ENCODE measurements around the gene MPP2. TPM values are rescaled to one million over a fixed set of nuclear protein-coding genes. Genes with fewer than 3 reads are reported as not detected.

The MPP2 gene
- total and polyA plus RNA-seq, 11 donors: 6.7 to 22.3 (median 13.6) TPM

- TF ChIP-seq, protein P1, sequence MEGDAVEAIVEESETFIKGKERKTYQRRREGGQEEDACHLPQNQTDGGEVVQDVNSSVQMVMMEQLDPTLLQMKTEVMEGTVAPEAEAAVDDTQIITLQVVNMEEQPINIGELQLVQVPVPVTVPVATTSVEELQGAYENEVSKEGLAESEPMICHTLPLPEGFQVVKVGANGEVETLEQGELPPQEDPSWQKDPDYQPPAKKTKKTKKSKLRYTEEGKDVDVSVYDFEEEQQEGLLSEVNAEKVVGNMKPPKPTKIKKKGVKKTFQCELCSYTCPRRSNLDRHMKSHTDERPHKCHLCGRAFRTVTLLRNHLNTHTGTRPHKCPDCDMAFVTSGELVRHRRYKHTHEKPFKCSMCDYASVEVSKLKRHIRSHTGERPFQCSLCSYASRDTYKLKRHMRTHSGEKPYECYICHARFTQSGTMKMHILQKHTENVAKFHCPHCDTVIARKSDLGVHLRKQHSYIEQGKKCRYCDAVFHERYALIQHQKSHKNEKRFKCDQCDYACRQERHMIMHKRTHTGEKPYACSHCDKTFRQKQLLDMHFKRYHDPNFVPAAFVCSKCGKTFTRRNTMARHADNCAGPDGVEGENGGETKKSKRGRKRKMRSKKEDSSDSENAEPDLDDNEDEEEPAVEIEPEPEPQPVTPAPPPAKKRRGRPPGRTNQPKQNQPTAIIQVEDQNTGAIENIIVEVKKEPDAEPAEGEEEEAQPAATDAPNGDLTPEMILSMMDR (IDR thresholded peaks at IDR 0.05): no peak
- Histone ChIP-seq H3K27ac (no peak overlapping the region), H3K4me3 (peak overlapping the region in 8 of 12 donors; percentile 37 to 59 (median 52)), H3K36me3 (no peaks in the 10 kb centered on the region), H3K9me3 (no peaks in the 10 kb centered on the region), H3K27me3 (peaks cover 0 to 5% (median 0%) of the 10 kb centered on the region in 9 donors), H3K4me1 (peaks cover 0 to 14% (median 3%) of the 10 kb centered on the region in 12 donors)
- intact Hi-C loops (cut with DNase I): no loop called here
- WGBS, 4 donors: 72 to 85% (median 73%) methylated on average over 8 of the region's 8 CpGs
- ATAC-seq: no peak
- DNase-seq: no peak
Measured at GRCh38 chr17:43917016-43917347, 9.6 kb upstream of the MPP2 start.

DNA sequence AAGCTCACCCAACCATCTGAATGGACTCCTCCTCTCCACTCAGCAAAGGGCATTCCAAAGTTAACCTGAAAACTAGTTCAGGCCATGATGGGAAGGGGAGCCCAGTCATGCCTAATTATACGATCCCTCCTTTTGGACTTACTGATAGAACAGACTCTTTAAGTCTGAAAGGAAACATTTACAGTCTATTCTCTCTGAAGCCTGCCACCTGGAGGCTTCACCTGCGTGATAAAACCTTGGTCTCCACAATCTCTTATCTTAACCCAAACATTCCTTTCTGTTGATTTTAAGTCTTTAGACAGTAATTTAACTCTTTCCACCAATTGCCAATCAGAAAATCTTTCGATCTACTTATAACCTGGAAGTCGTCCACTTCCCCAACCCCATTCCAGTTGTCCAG is 9.0 kb upstream of the MPP2 start:
- 77 to 92% (median 82%) methylated on average over 4 of the region's 4 CpGs for WGBS, 4 donors
- intact Hi-C loops (cut with DNase I): no loop called here
- H3K27me3 ChIP-seq: peaks cover 0 to 2% (median 0%) of the 10 kb centered on the region in 9 donors

DNA sequence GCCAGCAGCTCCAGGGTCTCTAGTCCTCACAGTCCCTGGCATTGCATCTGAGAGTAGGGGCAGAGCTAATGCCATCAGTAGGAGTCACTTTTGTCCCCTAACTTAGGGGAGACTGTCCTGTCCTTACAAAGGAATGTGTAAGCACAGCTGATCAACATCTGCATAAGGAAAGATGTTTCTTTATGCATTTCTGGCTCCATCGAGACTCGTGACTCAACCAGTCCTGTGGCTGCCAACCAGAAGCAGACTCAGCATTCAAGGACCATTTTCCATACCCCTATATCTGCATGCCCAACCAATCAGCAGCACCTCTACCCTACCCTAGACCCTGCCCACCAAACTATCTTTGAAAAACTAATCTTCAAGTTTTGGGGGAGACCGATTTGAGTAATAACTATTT is 8.2 kb upstream of the MPP2 start:
- H3K27ac ChIP-seq: no peak overlapping the region
- H3K9me3 ChIP-seq: no peaks in the 10 kb centered on the region
- no peak overlapping the region for H3K4me3 ChIP-seq
- H3K4me1 ChIP-seq: peaks cover 0 to 14% (median 3%) of the 10 kb centered on the region in 12 donors
- peaks cover 0 to 2% (median 0%) of the 10 kb centered on the region in 9 donors for H3K27me3 ChIP-seq
- H3K36me3 ChIP-seq: no peaks in the 10 kb centered on the region
- ATAC-seq: no peak
- TF ChIP-seq, protein P1 (IDR thresholded peaks at IDR 0.05): no peak
- no peak for TF ChIP-seq POLR2A (IDR thresholded peaks at IDR 0.05)
- WGBS, 4 donors: 75 to 88% (median 82%) methylated on average over 3 of the region's 3 CpGs
- DNase-seq: no peak
- intact Hi-C loops (cut with DNase I): no loop called here

More for the DNA sequence above, 9.0 kb upstream of the MPP2 start:
- peaks cover 0 to 14% (median 3%) of the 10 kb centered on the region in 12 donors for H3K4me1 ChIP-seq
- H3K27ac ChIP-seq: no peak overlapping the region
- DNase-seq (no peak), ATAC-seq (no peak)
- TF ChIP-seq, protein P1 (IDR thresholded peaks at IDR 0.05): no peak
- H3K4me3 ChIP-seq: no peak overlapping the region
- no peaks in the 10 kb centered on the region for H3K9me3 ChIP-seq
- no peaks in the 10 kb centered on the region for H3K36me3 ChIP-seq

DNA sequence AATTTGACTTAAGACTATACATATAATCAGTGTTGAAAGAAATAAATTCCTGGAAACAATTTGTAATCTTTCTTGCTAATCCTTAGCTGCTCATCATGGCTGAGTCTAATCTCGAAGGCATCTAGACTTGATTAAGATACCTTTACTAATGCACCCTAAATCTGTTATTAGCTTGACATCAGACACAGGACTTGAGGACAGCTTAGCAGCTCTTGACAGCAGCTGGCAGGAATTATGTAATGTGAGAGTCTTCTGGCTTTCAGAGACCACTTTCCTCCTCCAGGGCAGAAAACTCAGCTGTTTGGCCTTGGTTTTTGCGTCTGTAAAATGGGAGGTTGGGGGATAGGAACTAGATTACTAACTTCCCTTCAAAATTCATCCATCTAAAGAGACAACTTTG is 7.1 kb upstream of the MPP2 start:
- no peak for ATAC-seq
- Histone ChIP-seq H3K36me3 (no peaks in the 10 kb centered on the region), H3K9me3 (no peaks in the 10 kb centered on the region), H3K4me3 (no peak overlapping the region), H3K4me1 (peaks cover 0 to 14% (median 3%) of the 10 kb centered on the region in 12 donors), H3K27me3 (peaks cover 0 to 2% (median 0%) of the 10 kb centered on the region in 9 donors), H3K27ac (no peak overlapping the region)
- intact Hi-C loops (cut with DNase I): no loop called here
- DNase-seq: no peak
- 71 to 72% (median 71%) methylated on average over 2 of the region's 2 CpGs for WGBS, 4 donors
- TF ChIP-seq, protein P1 (IDR thresholded peaks at IDR 0.05): no peak
- no peak for TF ChIP-seq POLR2A (IDR thresholded peaks at IDR 0.05)
